Activated T-cell treated with anti-CD3 and anti-CD28 coated beads for 1 hour (primary cell): ENCODE results near the gene ZSCAN20.

Experiments used
- DNase-seq: peaks from one replicate; pipeline ENCODE4 v3.0.0-alpha.2; 2020; ENCODE audit warnings: low read depth

The ZSCAN20 gene

GRCh38 chr1:33443705-33444180 is 28.7 kb upstream of the ZSCAN20 start:
- no peak for DNase-seq

GRCh38 chr1:33445108-33445507 is 27.3 kb upstream of the ZSCAN20 start:
- DNase-seq, result no peak

DNA sequence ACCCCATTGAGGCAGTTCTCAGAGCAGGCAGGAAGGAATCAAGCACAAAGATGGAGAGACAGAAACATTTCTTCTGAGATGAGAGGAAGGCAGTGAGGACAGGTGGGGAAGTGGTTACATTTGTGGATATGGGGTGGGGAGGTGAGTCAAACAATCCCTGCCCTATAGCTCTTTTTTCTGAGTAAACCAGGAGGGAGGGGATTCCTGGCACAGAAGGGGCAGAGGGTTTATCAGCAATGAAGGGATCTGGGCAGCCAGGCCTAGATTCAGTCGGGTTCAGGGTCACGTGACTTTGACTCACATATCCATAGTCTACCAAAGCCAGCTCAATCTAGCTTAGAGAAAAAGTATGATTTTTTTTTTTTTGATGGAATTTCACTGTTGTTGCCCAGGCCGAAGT is 25.9 kb upstream of the ZSCAN20 start:
- DNase-seq, result no peak

GRCh38 chr1:33454646-33455282 is 17.7 kb upstream of the ZSCAN20 start:
- no peak for DNase-seq

GRCh38 chr1:33455539-33456501 is 16.6 kb upstream of the ZSCAN20 start:
- no peak for DNase-seq

- DNase-seq, result no peak
Observed at GRCh38 chr1:33456502-33456886, 16.0 kb upstream of the ZSCAN20 start.

DNA sequence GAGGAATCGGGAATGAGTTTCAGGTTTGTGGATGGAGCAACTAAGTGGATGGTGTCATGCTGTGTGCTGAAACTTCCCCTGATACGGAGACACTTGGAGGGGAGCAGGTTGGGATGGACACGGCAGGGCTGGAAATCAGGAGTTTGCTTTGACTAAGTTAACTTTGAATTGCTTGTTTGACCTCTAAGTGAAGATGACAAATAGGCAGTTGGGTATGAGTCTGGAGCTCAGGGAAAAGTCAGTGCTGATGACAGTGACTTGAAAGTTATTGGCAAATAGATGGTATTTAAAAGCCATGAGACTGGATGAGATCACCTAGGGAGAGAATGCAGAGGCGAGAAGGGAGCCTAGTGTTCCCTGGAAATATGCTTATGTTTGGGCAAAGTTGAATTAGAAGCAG is 12.8 kb upstream of the ZSCAN20 start:
- DNase-seq, result no peak

DNA sequence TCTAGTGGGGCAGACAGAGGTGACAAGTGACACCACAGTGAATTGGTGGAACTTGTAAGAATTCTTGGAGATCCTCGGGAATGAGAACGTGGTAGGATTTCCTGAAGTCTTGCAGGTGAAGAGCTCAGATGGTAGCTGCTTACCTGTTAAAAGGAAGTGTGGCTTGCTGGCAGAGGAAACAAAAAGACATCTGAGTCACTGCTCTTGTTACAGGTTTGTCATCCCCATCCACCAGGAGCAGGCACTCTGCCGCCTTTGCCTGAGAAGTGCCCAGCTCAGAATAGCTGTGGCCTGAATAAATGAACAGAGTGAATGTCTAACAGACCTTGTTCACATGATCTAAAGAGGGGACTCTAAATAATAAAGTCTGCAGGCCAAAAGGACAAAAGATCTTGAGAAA is 12.3 kb upstream of the ZSCAN20 start:
- DNase-seq, result no peak

DNA sequence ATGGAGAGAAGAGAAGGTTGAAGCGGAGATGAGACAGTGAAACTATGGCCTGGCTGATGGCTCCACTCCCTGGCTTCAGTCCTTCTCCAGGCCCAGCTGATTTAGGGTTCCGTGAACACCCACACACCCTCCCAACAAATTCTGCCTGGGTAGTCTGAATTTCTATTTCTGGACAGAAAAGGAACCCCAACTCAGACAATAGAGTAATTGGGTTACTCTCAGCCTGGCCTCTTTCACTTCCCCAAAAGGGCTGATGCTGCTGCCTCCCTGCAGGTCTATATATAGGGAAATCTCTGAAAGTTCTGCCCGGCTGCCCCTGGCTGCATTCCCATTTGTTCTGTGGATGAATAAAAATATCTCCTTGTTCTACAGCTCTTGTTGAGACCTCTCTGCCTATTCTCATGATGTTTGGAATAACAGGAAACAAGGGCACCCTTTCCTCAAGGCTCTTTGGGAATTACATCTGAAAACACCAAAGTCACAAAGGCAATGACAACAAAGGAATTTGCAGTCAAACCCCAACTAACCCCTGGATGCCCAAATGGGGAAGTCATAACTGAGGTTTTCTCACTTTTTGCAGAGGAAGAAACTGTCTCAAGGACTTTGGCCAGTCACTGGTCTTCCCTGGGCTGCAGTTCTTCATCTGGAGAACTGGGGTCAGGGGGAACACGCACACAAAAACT is 11.4 kb upstream of the ZSCAN20 start:
- DNase-seq, result no peak

GRCh38 chr1:33462405-33463164 is 9.9 kb upstream of the ZSCAN20 start:
- no peak for DNase-seq

- no peak for DNase-seq
Observed at GRCh38 chr1:33464552-33464951, 7.9 kb upstream of the ZSCAN20 start.

DNA sequence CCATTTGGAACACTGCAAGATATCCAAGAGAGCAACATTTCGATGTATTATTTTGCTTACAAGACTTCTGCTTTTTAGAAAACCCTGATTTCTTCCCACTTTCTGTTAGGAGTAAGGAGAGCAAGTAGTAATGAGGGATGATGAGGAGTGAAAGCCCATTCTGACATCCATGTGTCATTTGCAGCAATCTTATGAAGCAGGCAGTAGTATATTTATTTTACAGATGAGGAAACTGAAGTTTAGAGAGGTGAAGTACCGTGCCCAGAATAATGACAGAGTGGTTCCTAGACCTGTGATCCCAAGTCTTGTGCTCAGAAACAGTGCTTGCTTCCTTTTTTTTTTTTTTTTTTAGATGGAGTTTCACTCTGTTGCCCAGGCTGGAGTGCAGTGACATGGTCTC is 7.1 kb upstream of the ZSCAN20 start:
- no peak for DNase-seq

- DNase-seq, result no peak
Observed at GRCh38 chr1:33466159-33466558, 6.3 kb upstream of the ZSCAN20 start.

DNA sequence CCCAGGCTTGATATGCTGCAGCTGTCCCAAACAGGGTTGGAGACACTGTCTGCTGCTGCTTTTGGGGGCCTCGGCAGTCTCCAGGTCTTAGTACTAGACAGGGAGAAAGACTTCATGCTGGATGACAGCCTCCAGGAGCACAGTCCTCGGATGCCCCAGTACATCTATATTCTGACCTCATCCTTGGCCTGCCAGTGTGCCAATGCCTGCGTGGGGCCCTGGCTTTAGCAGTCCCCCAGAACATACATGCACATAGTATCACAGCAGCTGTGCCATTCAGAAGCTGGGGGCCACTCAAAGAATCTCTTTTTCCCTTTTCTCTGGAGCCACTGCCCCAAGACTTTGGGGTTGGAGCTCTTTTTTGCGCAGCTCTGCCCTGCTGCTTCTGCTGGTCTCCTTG is 4.4 kb upstream of the ZSCAN20 start:
- DNase-seq, result no peak

DNA sequence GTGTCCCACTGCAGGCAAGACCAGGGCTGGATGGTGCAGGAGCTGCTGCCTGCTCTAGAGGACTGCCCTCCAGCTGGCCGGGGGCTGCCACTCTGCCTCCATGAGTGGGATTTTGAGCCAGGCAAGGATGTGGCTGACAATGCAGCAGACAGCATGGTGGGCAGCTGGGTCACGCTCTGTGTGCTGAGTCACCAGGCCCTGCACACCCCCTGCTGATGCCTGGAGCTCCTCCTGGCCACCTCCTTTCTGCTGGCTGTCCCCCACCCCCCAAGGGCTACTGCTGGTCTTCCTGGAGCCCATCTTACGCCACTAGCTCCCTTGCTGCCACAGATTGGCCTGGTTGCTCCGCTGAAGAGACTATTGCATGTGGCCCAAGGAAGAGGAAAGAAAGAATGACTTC is 3.9 kb upstream of the ZSCAN20 start:
- DNase-seq, result no peak

DNA sequence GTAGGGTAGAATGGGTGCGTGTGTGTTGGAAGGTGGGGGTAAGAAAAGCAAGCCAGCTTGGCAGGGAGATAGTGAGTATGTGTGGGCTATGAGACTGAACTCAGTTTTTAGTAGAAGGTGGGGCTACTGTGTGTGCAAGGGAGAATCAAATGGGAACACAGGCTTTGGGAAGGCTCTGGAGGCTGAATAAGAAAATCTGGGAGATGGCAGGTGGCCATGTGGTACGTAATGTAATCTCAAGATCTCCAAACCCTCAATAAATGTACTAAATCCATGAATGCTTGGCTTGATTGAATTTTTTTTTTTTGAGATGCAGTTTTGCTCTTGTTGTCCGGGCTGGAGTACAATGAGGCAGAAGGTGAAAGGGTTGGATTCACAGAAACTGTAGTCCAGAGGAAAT is 3.5 kb upstream of the ZSCAN20 start:
- DNase-seq, result no peak

DNA sequence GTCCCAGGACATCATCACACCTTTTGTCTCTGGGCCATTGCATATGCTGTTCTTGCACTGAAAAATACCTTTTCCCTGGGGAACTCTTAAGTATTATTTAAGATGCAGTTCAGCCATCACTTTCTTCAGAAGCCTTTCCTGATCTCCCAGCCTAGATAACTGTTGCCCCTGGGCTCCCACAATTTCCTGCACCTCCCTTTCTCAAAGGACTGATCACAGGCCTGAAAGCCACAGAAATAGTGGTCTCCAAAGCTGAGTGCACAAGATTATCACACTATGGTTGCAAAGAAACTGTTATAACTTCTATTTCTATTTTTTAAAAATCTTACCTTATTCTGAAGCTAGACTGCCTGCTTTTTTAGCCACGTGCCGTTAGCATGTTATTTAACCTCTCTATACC is 2.8 kb upstream of the ZSCAN20 start:
- no peak for DNase-seq

GRCh38 chr1:33470495-33471012 is 1.9 kb upstream of the ZSCAN20 start:
- DNase-seq, result peak; percentile 41

DNA sequence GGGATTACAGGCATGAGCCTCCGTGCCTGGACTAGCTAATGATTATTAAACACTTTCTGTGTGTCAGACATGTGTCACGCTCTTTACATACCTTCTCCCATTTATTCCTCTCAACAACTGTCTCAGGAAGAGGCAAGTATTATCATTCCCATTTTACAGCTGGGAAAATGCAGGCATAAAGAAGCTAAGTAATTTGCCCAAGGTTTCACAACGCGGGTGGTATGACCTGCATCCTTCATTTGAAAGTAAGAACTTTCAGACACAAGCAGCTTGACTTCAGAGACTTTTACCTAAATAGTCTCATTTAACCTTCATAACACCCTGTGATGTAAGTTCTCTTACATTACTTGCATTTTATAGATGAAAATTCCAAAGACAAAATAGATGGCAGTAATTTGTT is 1.0 kb upstream of the ZSCAN20 start:
- no peak for DNase-seq

DNA sequence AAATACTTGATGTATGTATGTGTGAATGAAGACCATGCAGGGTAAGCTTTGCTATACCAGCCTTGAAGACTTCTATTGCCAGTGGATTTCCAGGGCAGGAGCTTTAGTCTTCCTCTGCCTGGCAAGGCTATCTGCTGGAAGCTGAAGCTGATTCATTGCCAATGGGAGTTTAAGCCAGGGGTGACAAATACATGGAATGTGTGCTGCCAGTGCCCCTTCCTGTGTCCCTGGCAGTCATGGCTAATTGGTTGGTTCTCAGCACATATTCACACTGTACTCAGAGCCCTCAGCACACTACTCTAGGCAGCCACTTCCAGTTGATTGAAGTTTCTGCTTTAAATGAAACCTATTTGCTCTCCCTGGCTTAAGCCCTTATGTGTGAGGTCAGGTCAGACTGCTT is 1.5 kb downstream of the ZSCAN20 start:
- DNase-seq, result no peak

DNA sequence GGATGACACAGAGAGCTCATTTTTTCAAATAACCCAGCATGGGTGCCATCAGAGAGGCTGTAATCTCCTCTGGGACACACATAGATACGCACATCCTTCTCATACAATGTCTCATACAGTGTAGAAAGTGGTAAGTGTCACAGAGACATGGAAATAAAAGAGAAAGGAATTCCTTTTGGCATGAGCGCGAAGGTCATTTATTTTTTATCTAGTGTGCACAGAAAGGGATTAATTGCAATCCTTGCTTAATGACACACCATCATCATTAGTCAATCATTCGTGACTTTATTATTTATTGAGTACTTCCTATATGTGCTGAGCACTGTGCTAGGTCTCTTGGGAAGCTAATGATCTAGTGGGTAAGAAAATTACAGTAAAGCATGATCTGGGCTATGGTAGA is 5.0 kb downstream of the ZSCAN20 start:
- DNase-seq, result no peak

GRCh38 chr1:33482412-33482811 is 10.0 kb downstream of the ZSCAN20 start:
- DNase-seq, result no peak
